ENCODE data around the gene SMARCA2.

Gene SMARCA2

DNA sequence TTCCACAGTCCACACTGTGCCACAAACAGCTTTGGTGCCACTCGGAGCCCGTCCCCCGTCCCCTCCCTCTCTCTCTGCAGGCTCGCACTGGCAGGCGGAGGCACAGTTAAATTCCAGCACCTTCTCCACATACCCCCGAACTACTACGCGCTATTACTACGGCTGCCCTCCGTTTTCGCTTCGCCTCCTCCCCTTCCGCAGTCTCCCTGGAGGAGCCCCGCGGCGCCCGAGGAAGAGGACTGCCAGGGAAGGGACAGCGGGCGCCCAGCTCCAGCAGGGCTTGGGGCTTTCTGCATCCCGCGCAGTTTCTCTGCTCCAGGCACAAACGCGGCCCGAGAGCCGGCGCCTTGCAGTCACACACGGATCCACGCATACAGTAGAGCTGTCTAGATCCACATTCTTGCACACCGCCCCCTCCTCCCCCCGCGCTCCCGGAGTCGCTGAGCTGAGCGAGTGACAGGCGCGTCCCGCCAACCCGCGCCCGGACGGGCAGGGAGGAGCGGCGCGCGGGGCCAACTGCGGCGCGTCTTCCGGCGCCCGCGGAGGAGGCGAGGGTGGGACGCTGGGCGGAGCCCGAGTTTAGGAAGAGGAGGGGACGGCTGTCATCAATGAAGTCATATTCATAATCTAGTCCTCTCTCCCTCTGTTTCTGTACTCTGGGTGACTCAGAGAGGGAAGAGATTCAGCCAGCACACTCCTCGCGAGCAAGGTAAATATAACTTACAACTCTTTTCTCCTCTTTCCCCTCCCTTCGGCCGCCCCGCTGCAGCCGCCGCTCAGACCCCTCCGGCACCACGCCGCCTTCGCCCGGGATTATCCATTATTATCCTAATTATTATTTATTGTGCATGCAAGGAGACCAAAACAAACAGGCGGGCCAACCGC is at the start of gene SMARCA2:
Gene SMARCA2 (plus strand): TSS at position 652 of the 885 bp plus-strand sequence. CDS start 13,676 bp downstream, outside the sequence.
- peak within 1 kb of the TSS; percentile 90 for H3K4me3 ChIP-seq (ENCODE audit: low read depth, low read length)
- DNase-seq (ENCODE audit: low read depth), result peak; percentile 92

DNA sequence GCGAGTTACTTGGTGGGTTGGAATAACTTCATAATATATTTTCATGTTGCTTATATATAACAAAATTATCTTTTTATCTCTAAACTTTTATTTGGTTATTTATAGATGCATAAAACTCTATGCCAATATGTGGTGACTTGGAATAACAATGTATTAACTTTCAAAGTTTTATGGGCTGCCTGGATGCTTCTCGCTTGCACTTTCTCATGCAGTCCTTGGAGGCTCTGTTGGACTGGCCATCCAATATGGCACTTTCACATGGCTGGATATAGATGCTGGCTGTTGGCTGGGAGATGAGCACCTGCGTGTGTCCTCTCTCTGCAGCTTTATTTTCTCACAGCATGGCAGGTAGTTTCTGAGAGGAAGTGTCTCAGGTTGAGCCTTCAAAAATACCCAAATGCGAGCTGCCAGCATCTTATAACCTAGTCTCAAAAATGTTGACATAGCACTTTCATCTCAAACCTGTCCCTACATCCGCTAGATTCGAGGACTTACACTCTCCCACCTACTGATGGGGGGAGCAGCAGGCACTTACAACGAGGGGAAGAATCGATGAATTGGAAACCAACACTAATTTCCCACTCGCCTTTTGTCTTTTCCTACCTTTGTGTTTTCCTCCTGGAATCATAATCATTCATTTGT is 48.3 kb upstream of the SMARCA2 start:
- DNase-seq (ENCODE audit: low read depth), result no peak
- H3K4me3 ChIP-seq (ENCODE audit: low read depth, low read length), result no peak overlapping the region

DNA sequence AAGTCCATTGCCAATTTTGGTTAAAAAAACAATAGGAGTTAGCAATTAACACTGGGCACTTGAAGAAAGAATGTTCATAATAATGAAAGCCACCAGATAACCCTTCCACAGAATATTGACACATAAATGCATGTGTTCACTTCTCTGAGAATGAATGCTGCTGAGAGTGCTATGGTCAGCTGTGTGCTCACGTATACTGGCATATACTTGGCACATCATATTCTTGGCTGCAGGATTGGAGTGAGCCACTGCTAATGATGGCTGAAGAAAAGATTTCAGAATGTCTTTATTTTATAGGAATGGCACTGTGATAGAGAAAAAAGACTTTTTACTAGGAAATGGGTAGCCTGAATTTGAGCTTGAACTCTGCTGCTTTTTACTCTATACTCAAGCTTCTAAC is 46.0 kb upstream of the SMARCA2 start:
- no peak overlapping the region for H3K4me3 ChIP-seq (ENCODE audit: low read depth, low read length)
- DNase-seq (ENCODE audit: low read depth), result no peak

DNA sequence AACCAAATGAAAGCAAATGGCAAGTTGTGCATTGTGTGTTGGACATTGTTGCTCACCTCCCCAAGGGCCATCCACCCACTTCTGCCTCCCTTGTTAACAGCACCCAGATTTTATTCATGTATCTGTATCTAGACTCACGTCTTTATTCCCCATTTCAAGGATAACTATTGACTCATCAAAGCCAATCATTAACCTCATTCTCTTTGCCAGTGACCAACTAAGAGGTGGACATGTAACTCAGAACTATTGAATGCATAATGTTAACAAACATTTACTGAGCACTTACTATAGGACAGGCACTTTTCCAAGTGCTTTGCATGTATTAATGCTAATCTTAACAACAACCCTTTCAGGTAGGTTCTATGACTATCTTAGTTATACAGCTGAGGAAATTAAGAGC is 45.2 kb upstream of the SMARCA2 start:
- no peak overlapping the region for H3K4me3 ChIP-seq (ENCODE audit: low read depth, low read length)
- DNase-seq (ENCODE audit: low read depth), result no peak

DNA sequence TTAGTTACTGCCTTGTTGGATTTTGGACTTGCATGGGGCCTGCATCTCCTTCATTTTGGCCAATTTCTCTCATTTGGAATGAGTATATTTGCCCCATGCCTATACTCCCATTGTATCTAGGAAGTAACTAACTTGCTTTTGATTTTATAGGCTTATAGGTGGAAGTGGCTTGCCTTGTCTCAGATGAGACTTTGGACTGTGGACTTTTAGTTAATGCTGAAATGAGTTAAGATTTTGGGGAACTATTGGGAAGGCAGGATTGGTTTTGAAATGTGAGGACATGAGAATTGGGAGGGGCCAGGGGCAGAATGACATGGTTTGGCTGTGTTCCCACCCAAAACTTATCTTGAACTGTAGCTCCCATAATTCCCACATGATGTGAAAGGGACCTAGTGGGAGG is 42.5 kb upstream of the SMARCA2 start:
- DNase-seq (ENCODE audit: low read depth), result no peak
- no peak overlapping the region for H3K4me3 ChIP-seq (ENCODE audit: low read depth, low read length)

DNA sequence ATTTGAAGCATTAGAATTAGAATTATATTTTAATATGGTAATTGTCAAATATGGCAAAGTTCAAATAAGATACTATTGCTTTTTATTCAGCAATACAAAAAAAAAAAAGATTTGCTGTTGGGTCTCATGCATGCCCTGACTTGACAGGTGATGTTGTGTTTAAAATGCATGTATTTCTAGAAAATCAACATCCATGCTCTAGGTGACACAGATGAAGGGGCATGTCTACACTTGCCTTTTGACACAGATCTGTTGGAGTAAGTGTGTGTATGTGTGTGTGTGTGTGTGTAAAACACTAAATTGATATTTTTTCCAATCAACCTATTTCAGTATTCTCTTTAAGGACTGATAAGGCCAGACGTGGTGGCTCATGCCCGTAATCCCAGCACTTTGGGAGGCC is 38.1 kb upstream of the SMARCA2 start:
- no peak for DNase-seq (ENCODE audit: low read depth)
- H3K4me3 ChIP-seq (ENCODE audit: low read depth, low read length), result no peak overlapping the region

DNA sequence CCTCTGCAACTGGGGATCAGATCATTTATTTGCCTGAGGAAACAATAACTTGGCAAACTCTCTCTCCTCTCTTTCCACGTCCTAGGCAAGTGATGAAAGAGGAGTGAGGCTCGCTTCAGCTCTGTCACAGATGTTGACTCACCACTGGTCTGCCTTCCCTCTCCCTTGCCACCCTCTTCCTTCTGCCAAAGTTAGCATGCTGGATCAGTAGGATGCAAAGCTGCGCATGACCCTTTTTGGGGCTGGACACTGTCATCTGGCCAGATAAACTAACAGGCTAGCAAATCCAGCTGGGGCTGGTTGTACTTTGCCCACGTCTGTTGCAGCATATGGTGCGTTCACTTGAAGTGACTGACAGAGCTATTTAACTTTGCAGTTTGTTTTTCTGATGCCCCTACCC is 36.2 kb upstream of the SMARCA2 start:
- peak; percentile 30 for DNase-seq (ENCODE audit: low read depth)

DNA sequence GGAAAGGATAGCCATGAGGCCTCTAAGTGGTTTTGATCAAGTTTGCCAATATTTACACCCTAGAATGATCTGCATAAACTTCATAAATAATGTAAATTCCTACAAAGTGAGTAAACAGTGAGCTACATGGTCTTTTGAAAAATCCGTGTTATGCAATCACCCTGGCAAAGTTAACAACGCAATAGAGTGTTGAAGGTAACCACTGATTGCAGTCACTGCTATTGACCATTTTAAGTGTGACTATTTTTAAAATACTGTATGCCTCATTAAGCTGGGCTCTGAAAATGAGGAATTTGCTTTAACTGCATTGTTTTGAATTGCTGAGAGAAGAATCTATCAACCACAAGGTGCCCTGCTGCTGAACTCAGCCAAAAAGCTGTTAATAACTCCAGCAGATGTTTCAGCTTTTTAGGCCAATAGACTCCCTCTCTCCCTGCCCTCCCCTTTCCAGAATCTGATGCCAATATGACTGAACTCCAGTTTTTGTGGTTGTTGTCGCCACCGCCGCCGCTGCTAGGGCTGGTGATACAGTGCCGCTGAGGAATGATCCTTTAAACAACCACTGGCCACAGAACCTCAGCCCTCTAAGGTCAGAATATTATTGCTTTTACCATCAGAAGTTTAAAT is 35.3 kb upstream of the SMARCA2 start:
- peak; percentile 31 for DNase-seq (ENCODE audit: low read depth)
- H3K4me3 ChIP-seq (ENCODE audit: low read depth, low read length), result no peak overlapping the region

More for the DNA sequence above, 36.2 kb upstream of the SMARCA2 start:
- H3K4me3 ChIP-seq (ENCODE audit: low read depth, low read length), result no peak overlapping the region

DNA sequence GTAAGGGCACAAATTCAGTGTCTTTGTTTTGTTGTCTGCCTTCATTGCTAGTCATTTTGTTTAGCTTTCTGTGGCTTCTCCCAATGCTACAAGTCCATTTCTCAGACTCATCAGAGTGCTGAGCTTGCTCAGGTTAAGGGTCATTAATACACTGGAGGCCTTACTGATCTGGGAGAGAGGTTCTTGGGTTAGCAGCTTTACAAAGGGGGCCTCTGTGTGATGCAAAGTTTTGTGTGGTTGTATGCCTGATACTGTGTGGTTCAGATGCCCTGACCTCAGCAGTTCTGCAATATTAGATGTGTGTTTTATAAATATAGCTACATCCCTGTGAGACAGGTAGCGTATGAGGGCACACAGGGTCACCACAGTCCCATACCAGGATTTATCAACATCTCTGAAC is 34.8 kb upstream of the SMARCA2 start:
- H3K4me3 ChIP-seq (ENCODE audit: low read depth, low read length), result no peak overlapping the region
- no peak for DNase-seq (ENCODE audit: low read depth)

DNA sequence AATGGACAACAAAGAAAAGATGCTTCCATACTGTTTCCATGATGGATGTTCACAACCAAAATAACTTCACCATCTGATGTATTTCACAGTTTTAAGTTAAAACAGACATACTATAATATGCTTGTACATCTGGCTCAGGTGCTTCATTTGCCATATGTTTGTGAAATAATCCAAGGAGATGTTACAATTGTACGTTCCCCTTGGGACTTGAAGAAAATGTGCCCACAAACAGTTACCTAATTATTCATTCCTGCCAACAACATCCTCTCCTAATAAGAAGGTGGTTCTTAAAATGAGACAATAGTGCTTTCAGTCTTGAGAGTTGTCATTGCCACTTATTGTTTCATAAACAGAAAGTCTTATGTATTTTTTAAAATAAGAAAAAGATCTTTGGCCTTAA is 33.1 kb upstream of the SMARCA2 start:
- DNase-seq (ENCODE audit: low read depth), result no peak

DNA sequence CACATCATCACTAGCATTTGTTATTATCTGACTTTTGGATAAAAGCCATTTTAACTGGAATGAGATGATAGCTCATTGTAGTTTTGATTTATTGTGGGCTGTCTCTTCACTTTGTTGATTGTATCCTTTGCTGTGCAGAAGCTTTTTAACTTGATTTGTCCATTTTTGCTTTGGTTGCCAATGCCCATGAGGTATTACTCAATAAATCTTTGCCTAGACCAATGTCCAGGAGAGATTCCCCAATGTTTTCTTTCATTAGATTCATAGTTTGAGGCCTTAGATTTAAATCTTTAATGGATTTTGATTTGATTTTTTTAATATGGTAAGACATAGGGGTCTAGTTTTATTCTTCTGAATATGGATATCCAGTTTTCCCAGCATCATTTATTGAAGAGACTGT is 28.8 kb upstream of the SMARCA2 start:
- DNase-seq (ENCODE audit: low read depth), result no peak
- no peak overlapping the region for H3K4me3 ChIP-seq (ENCODE audit: low read depth, low read length)

More for the DNA sequence above, 33.1 kb upstream of the SMARCA2 start:
- H3K4me3 ChIP-seq (ENCODE audit: low read depth, low read length), result no peak overlapping the region

DNA sequence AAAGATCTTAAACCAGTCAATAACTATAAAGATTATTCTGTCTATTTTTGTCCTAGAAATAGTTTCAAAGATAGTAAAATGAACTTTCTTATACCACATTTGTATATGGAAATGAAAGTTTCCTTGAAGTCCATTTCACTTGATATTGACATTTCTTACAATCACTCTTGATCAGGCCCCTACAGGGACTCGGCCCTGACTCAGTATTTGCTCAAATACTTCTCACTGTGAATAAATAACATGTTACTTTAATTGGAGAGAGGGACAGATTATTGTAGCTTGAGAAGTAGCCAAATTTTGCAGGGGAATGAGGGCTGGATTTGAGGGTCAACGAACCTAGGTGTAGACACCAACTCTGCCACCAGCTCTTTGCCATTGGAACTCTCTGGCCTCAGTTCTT is 25.6 kb upstream of the SMARCA2 start:
- DNase-seq (ENCODE audit: low read depth), result no peak
- H3K4me3 ChIP-seq (ENCODE audit: low read depth, low read length), result no peak overlapping the region

DNA sequence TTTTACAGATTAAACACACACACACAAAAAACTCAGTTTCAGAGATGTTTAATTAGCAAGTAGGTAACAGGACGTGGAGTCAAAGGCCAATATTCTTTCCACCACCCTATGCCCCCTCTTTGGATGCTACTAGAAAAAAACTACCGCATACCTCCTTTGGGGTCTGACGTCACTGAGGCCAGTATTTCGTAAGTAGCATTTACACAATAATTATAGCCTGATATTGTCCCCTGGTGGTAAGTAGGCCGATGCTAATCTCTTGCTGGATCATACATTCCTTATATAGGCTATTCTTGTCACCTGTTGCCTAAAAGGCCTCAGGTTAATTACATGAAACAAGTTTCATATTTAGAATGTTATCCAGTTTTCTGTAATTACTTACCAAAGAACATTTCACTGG is 21.0 kb upstream of the SMARCA2 start:
- DNase-seq (ENCODE audit: low read depth), result no peak
- H3K4me3 ChIP-seq (ENCODE audit: low read depth, low read length), result no peak overlapping the region

DNA sequence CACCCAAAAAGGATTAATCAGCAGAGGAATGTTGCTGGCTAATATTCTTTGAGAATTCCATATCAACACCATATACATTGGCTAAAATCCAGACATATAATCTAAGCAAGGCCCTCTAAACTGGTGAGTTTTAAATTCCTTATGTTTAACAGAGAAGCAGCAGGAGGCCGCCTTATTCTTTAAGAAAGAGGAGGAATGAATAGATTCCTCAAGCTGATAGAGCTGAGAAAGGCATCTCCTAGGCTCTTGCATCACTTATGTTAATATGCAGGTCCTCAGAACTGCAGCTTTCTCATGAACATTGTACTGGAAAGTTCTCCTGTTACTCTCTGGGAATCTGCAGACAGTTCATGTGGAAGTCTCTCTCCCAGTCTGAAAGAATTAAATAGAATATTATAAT is 20.1 kb upstream of the SMARCA2 start:
- no peak for DNase-seq (ENCODE audit: low read depth)
- no peak overlapping the region for H3K4me3 ChIP-seq (ENCODE audit: low read depth, low read length)

DNA sequence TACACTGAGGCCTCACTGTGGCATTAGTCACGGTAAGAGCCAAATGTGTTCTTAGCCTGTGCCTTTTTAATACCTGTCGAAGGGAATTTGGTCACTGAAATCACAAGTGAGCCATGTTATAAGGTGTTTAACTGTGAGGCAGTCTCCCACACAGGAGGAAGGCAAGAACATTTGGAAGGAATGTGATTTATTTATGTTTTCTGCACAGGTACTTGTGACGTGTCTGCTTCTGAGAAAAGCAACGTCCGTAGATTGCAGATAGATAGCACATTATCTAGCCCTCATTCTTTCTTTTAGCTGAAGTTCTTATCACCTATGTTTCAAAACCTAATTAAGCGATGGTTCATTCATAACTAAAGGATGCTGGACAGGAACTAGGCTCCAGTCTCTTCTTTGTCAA is 19.0 kb upstream of the SMARCA2 start:
- no peak overlapping the region for H3K4me3 ChIP-seq (ENCODE audit: low read depth, low read length)
- DNase-seq (ENCODE audit: low read depth), result no peak

DNA sequence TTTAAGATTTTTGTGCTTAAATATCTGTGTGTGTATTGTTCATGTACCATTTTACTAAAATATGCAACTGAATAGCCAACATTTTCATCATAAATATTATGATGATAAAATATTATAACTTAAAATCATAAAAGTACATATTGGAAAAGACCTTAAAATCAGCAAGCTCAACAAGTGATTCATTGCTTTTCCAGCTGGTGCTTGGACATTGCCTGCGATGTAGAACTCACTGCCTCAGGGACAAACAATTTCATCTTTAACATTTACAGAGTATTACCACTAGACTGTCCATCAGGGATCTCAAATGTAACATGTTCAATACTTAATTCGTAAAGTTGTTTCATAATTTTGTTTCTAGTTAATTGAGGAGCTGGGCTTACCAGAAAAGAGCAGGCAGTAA is 17.5 kb upstream of the SMARCA2 start:
- no peak for DNase-seq (ENCODE audit: low read depth)
- H3K4me3 ChIP-seq (ENCODE audit: low read depth, low read length), result no peak overlapping the region

DNA sequence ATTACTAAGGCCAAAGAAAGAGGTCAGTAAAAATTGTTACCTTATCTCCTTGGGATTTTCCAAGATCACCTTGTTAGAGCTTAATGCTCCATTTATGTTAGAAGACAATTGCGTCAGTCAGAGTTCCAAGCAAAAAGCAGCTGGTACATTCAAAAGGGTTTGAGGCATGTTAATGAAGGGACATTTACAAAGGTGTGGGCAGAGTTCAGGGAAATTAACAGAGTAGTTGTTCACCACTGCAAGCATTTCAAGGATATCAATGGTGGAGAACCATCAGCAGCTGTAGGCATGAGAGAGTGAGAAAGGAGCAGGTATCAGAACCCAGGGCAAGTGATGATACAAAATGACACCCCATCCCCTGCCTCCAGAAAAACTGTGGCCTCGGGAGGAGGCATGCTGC is 17.0 kb upstream of the SMARCA2 start:
- H3K4me3 ChIP-seq (ENCODE audit: low read depth, low read length), result no peak overlapping the region

DNA sequence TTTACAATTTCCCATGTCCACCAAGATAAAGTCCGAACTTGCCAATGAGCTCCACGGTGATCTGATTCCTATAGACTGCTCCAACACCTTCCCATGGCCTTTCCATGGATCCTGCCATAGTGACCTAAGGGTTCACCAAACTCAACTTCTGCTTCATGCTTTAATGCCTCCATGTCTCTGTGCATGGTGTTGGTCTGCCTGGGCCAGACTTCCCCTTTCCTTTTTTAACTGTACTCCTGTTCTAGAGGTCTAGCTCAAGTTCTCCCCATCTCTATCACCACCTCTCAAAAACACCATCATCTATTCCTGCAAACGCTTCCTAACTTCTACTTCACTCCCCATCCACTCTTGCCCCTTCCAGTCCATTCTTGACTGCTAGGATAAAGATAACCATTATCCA is 14.8 kb upstream of the SMARCA2 start:
- no peak for DNase-seq (ENCODE audit: low read depth)
- no peak overlapping the region for H3K4me3 ChIP-seq (ENCODE audit: low read depth, low read length)

More for the DNA sequence above, 17.0 kb upstream of the SMARCA2 start:
- no peak for DNase-seq (ENCODE audit: low read depth)

DNA sequence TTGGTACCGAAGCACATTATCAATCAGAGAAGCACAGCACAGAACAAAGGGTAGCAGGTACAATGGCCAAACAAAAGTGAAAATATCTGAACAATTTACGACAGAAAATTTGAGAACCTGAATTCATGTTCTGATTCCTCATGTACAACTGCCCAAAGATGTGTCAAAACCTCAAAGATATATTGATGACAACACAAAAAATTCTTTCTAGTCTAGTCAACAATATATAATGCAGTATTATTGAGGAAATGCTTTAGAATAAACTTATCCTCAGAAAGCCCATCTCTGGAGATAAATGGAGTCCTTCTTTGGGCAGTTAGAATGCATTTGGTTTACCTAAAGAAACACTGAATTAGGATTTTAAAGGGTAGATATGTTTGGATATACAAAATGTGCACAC is 6.8 kb upstream of the SMARCA2 start:
- H3K4me3 ChIP-seq (ENCODE audit: low read depth, low read length), result no peak overlapping the region
- DNase-seq (ENCODE audit: low read depth), result no peak

DNA sequence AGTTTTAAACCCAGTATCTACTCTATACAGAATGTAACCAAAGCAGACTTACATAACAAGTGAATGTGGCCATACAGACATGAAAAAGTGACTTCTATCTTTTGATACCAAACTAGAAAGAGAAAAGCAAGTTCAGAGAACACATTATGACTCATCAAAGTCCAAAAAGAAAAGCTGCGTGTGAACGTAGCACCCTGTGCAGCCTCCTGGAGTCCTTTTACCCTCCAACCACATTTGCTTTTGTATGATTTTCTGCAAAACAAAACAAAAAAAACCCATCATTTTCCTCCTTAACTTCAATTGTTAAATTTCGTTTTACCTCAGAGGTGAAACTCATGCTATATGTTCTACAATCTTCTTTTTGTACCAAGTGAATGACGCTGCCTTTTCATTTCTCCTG is 2.8 kb upstream of the SMARCA2 start:
- no peak overlapping the region for H3K4me3 ChIP-seq (ENCODE audit: low read depth, low read length)
- DNase-seq (ENCODE audit: low read depth), result no peak
